Mesothelial cell of epicardium (in vitro differentiated cells): ENCODE data around the gene PPP2R5E. TPM values are rescaled to one million over a fixed set of nuclear protein-coding genes. Genes with fewer than 3 reads are reported as not detected.

Experiments used
- DNase-seq, 2 experiments: peaks; one replicate each; pipeline ENCODE4 v3.0.0; 2021; ENCODE audit warnings: low spot score in 2 of 2; ENCODE audit not compliant: unreplicated experiment in 2 of 2
- H3K27ac Mint-ChIP-seq: 2 replicates; pipeline ENCODE4 v1.8.0; 2021; ENCODE audit warnings: mixed read lengths
- H3K27me3 Mint-ChIP-seq: 2 replicates; pipeline ENCODE4 v1.8.0; 2021; ENCODE audit warnings: low read depth, mixed read lengths
- H3K36me3 Mint-ChIP-seq: 2 replicates; pipeline ENCODE4 v1.8.0; 2021; ENCODE audit warnings: mixed read lengths
- H3K4me1 Mint-ChIP-seq: 2 replicates; pipeline ENCODE4 v1.8.0; 2021; ENCODE audit warnings: mixed read lengths
- H3K4me3 Mint-ChIP-seq: 2 replicates; pipeline ENCODE4 v1.8.0; 2021; ENCODE audit warnings: mild to moderate bottlenecking, moderate library complexity, mixed read lengths
- H3K9me3 Mint-ChIP-seq: 2 replicates; pipeline ENCODE4 v1.8.0; 2021; ENCODE audit warnings: mixed read lengths
- CTCF ChIP-seq: fragments of 200-600 bp; sonication (generic); IDR thresholded peaks from one replicate; pipeline ENCODE4 v1.5.0; 2021; ENCODE audit warnings: antibody characterized with exemption; ENCODE audit not compliant: unreplicated experiment
- total RNA-seq: library from RNA; stranded (reverse); gene quantifications from 3 replicates; pipeline ENCODE4 v1.2.1, GENCODE V29; 2021

The PPP2R5E gene
- total RNA-seq, 1 donor from 2014 or later: 58.2 TPM

- DNase-seq: no peak
- Mint-ChIP-seq H3K4me3 (no peak overlapping the region), H3K27me3 (no peaks in the 10 kb centered on the region)
Observed at GRCh38 chr14:63328787-63329737, 214.1 kb downstream of the PPP2R5E start.

GRCh38 chr14:63326840-63327239 is 216.3 kb downstream of the PPP2R5E start:
- Mint-ChIP-seq H3K9me3 (peaks cover 12% of the 10 kb centered on the region), H3K36me3 (no peaks in the 10 kb centered on the region), H3K4me3 (no peak overlapping the region), H3K27me3 (no peaks in the 10 kb centered on the region), H3K27ac (no peak overlapping the region), H3K4me1 (no peaks in the 10 kb centered on the region)
- TF ChIP-seq CTCF: no peak
- no peak for DNase-seq

More at GRCh38 chr14:63328787-63329737, 214.1 kb downstream of the PPP2R5E start:
- Mint-ChIP-seq H3K27ac (no peak overlapping the region), H3K9me3 (peaks cover 12% of the 10 kb centered on the region), H3K36me3 (no peaks in the 10 kb centered on the region), H3K4me1 (no peaks in the 10 kb centered on the region)
- no peak for TF ChIP-seq CTCF

GRCh38 chr14:63322897-63323573 is 220.1 kb downstream of the PPP2R5E start:
- Mint-ChIP-seq H3K9me3 (no peaks in the 10 kb centered on the region), H3K27ac (no peak overlapping the region), H3K27me3 (peaks cover 4% of the 10 kb centered on the region), H3K4me3 (no peak overlapping the region), H3K36me3 (no peaks in the 10 kb centered on the region), H3K4me1 (no peaks in the 10 kb centered on the region)
- no peak for TF ChIP-seq CTCF
- no peak for DNase-seq

- no peaks in the 10 kb centered on the region for H3K4me1 Mint-ChIP-seq
- no peaks in the 10 kb centered on the region for H3K36me3 Mint-ChIP-seq
- no peak for DNase-seq
- peaks cover 4% of the 10 kb centered on the region for H3K27me3 Mint-ChIP-seq
- no peak overlapping the region for H3K27ac Mint-ChIP-seq
- no peak for TF ChIP-seq CTCF
- H3K9me3 Mint-ChIP-seq: no peaks in the 10 kb centered on the region
- no peak overlapping the region for H3K4me3 Mint-ChIP-seq
Observed at GRCh38 chr14:63322472-63322871, 220.7 kb downstream of the PPP2R5E start.

Other genes with a start within 250 kb of the PPP2R5E start
- gene GPHB5, start 224.4 kb downstream of the PPP2R5E start, total RNA-seq: not detected in 3 replicates
- gene WDR89, start 98.5 kb upstream of the PPP2R5E start, total RNA-seq: 16.2 to 18.4 TPM (median 16.7 TPM) in 3 replicates
- 14.6 to 15.8 TPM (median 15.5 TPM) in 3 replicates for gene SGPP1, start 184.7 kb upstream of the PPP2R5E start, total RNA-seq